Glutamatergic neuron (in vitro differentiated cells): ENCODE data around the gene RAD18. TPM values are rescaled to one million over a fixed set of nuclear protein-coding genes. Genes with fewer than 3 reads are reported as not detected.

ENCODE experiments used
- DNase-seq: peaks from one replicate; pipeline ENCODE4 v3.0.0; 2022
- H3K27ac Mint-ChIP-seq: one replicate; pipeline ENCODE4 v1.8.0; 2020; ENCODE audit warnings: mild to moderate bottlenecking, mixed read lengths, inconsistent platforms; ENCODE audit not compliant: unreplicated experiment
- H3K27me3 Mint-ChIP-seq: one replicate; pipeline ENCODE4 v1.8.0; 2020; ENCODE audit warnings: mild to moderate bottlenecking, moderate library complexity, mixed read lengths, inconsistent platforms; ENCODE audit not compliant: unreplicated experiment
- H3K36me3 Mint-ChIP-seq: one replicate; pipeline ENCODE4 v1.8.0; 2020; ENCODE audit warnings: mild to moderate bottlenecking, mixed read lengths, inconsistent platforms; ENCODE audit not compliant: unreplicated experiment
- H3K4me1 Mint-ChIP-seq: one replicate; pipeline ENCODE4 v1.8.0; 2020; ENCODE audit warnings: mild to moderate bottlenecking, low read depth, mixed read lengths, inconsistent platforms; ENCODE audit not compliant: unreplicated experiment
- H3K4me3 Mint-ChIP-seq: one replicate; pipeline ENCODE4 v1.8.0; 2020; ENCODE audit warnings: mild to moderate bottlenecking, mixed read lengths, inconsistent platforms; ENCODE audit not compliant: unreplicated experiment
- H3K9me3 Mint-ChIP-seq: one replicate; pipeline ENCODE4 v1.8.0; 2020; ENCODE audit warnings: mild to moderate bottlenecking, moderate library complexity, mixed read lengths, inconsistent platforms; ENCODE audit not compliant: unreplicated experiment
- total RNA-seq: library from RNA; stranded (reverse); fragmentation: NEBNext Ultra II Directional; extraction: Animal tissue kit (Norgen Biotek cat#: 25700); gene quantifications from one replicate; pipeline ENCODE4 v1.2.1, GENCODE V29; 2021; ENCODE audit not compliant: unreplicated experiment
- TF ChIP-seq, protein P1 (sequence below): fragments of 200-600 bp; sonication (generic); IDR thresholded peaks from one replicate; pipeline ENCODE4 v1.5.0; 2021; ENCODE audit not compliant: partially characterized antibody, unreplicated experiment

Gene RAD18
- total RNA-seq, 1 donor from 2014 or later: 11.9 TPM

DNA sequence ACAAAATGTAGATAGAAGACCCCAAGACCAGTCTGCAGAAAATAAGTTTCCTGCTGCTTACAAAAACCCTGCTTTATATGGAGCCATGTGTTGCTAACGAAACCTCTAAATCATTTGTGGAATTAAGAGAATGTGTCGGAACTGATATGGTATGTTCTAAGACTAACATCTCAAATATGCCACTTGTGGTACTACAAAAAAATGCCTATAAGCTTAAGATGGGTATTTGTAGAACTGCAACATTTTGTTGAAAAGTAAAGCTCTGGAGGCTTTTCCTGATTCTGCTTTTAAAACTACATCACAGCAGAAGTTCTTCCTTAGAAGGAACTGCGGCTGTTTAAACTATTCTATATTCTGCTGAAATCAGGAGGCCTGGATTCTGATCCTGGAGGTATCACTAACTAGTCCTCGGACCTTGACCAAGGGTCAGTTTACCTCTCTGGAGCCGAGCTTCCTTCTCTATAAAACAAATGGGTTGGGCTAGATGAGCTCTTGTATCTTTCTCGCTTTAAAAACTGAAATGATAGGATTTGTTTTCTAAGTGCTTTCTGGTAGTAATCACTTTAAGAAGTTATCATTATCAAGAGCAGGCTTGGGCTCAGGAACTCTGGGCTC, 74.9 kb downstream of the RAD18 start:
- H3K4me1 Mint-ChIP-seq: no peaks in the 10 kb centered on the region
- H3K27me3 Mint-ChIP-seq: no peaks in the 10 kb centered on the region
- no peak for DNase-seq
- no peaks in the 10 kb centered on the region for H3K36me3 Mint-ChIP-seq
- TF ChIP-seq, protein P1, sequence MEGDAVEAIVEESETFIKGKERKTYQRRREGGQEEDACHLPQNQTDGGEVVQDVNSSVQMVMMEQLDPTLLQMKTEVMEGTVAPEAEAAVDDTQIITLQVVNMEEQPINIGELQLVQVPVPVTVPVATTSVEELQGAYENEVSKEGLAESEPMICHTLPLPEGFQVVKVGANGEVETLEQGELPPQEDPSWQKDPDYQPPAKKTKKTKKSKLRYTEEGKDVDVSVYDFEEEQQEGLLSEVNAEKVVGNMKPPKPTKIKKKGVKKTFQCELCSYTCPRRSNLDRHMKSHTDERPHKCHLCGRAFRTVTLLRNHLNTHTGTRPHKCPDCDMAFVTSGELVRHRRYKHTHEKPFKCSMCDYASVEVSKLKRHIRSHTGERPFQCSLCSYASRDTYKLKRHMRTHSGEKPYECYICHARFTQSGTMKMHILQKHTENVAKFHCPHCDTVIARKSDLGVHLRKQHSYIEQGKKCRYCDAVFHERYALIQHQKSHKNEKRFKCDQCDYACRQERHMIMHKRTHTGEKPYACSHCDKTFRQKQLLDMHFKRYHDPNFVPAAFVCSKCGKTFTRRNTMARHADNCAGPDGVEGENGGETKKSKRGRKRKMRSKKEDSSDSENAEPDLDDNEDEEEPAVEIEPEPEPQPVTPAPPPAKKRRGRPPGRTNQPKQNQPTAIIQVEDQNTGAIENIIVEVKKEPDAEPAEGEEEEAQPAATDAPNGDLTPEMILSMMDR: no peak
- no peaks in the 10 kb centered on the region for H3K9me3 Mint-ChIP-seq
- no peak overlapping the region for H3K4me3 Mint-ChIP-seq
- H3K27ac Mint-ChIP-seq: no peak overlapping the region

DNA sequence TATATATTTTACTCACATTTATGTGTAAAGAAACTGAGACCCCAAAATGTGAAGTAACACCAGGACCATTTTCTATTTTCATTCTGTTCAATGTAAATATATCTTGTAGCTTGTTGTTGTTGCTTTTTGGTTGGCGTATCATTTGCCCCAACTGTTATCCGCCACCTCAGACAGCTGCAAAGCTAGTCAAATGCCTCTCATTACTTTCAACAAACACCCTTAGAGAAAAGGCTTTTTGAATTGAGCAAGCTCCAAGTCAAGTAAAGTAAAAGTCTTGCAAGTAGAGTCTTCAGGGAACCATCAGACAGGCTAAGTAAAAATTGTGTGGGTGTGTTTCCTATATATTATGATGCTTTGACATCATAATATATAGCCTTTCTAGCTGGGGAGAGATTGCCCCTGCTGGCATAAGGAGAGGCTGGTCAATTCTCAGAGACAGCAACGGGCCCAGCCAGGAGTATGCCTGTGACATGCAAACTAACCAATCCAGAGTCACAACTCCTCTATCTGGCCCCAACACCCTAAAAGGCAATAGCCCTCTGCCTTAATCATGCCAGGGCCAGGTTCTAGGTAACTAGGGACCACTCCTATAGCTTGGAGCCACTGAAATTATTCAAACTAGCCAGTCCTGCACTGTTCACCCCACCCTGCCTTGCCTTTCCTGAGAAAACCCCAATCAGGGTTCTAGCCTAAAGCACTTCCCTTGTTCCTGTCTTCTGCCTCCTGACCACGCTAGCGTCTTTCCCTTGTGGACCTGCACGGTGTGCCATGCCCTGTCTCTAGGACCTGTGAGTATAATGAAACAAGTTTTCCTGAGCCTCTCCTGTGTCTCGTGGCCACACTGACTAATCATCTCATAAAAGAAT, 75.6 kb downstream of the RAD18 start:
- Mint-ChIP-seq H3K27me3 (no peaks in the 10 kb centered on the region), H3K27ac (no peak overlapping the region), H3K4me1 (no peaks in the 10 kb centered on the region), H3K4me3 (no peak overlapping the region), H3K9me3 (no peaks in the 10 kb centered on the region), H3K36me3 (no peaks in the 10 kb centered on the region)
- no peak for DNase-seq
- TF ChIP-seq, protein P1: no peak

DNA sequence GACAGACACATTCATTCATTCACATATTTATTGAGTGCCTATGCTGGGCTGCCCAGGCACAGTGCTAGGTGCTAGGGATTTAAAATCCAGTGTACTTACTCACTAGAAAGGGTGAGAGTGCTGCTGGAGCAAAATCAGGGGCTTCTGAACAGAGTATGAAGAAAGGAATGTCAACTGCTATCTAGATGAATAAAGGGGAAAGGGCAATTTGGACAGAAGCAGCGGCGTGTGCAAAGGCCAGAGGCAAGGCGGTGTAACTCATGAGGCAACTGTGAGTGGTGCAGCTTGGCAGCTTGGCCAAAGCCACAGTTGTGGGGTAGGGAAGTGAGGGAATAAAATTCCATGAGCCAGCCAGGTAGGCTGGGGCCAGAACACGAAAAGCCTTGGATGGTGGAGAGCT, 76.7 kb downstream of the RAD18 start:
- no peaks in the 10 kb centered on the region for H3K9me3 Mint-ChIP-seq
- DNase-seq: no peak
- H3K27me3 Mint-ChIP-seq: no peaks in the 10 kb centered on the region
- peaks cover 9% of the 10 kb centered on the region for H3K4me1 Mint-ChIP-seq
- TF ChIP-seq, protein P1: no peak
- no peak overlapping the region for H3K27ac Mint-ChIP-seq
- no peaks in the 10 kb centered on the region for H3K36me3 Mint-ChIP-seq
- no peak overlapping the region for H3K4me3 Mint-ChIP-seq

DNA sequence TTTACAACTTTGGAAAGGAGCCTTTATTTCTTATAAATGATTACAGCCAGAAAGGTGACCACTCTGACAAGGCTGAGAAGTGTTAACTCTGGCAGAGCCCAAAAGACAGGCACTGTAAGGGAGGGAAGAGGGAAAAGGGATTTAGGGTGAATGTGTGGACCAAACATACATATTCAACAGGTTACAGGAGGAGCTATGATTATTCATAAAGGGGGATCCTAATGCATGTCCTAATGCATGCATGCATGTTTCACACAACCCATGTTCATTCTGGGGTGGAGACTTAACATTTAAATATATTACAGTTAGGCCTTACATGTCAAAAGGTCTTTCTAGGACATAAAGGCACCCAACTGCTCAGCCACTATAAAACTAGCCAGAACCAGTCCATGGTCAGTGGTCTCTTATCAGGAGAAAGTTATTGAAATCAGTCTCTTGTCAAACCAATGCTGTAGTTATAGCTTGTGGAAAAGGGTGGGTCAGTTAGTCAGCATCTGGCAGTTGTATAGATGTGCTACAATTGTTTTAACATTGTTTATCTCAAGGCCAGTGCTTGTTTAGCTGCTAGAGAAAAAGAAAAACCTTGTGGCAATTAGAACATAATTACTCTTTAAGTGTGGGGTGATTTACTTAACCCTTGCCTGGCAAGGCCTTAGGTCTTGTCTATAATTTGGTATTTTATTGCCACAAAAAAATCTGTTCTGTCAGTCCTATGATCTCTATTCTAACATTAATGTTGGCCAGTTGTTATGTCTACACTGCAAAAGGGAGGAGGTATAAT, 77.5 kb downstream of the RAD18 start:
- Mint-ChIP-seq H3K9me3 (no peaks in the 10 kb centered on the region), H3K4me3 (no peak overlapping the region), H3K36me3 (no peaks in the 10 kb centered on the region), H3K27me3 (no peaks in the 10 kb centered on the region), H3K27ac (no peak overlapping the region), H3K4me1 (peaks cover 9% of the 10 kb centered on the region)
- TF ChIP-seq, protein P1: no peak
- no peak for DNase-seq
